GM21526 (cell line): ENCODE measurements around the gene ZC2HC1B.

ENCODE experiments used
- ATAC-seq: cut with Tn5 transposase; IDR thresholded peaks from one replicate; pipeline ENCODE4 v1.9.1; 2021; ENCODE audit warnings: moderate library complexity; ENCODE audit not compliant: unreplicated experiment, low FRiP score

Gene ZC2HC1B

GRCh38 chr6:143928853-143929252 lies 64.6 kb downstream of the ZC2HC1B start:
- ATAC-seq = no peak

GRCh38 chr6:143929975-143930374 lies 65.7 kb downstream of the ZC2HC1B start:
- no peak for ATAC-seq

DNA sequence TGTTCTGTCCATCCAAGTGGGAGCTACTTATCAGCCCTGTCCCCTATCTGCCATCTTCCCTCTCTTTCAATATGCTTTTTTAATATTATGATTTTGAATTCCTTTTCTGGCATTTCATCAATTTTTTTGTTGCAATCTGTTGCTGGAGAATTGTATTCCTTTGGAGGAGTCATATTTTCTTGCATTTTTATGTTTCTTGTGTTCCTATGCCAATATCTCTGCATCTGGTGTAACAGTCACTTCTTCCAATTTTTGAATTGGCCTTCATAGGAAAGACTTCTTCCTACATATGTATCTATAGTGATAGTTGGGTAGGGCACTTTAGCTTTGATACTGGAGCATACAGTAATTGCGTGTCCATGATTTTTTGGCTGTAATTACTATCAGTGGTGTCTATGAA lies 70.1 kb downstream of the ZC2HC1B start:
- no peak for ATAC-seq

DNA sequence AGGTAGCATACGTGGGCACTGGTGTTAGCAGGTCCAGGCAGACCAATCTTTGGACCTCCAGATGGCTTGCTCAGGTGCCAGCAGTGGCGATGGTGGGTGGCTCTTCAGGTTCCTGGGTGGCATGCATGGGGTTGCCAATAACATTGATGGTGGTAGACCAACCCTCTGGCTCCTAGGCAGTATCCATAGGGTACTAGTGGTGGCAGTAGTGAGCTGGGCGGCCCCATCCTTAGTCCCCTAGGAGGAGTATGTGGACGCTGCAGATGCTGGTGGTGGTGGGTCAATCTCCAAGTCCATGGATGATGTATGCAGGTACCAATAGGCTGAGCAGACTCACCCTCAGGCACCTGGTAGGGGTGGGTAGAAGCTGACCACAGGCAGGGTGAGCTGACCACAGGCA lies 70.6 kb downstream of the ZC2HC1B start:
- ATAC-seq = no peak

GRCh38 chr6:143936347-143936746 lies 72.1 kb downstream of the ZC2HC1B start:
- no peak for ATAC-seq

GRCh38 chr6:143936778-143937667 lies 72.7 kb downstream of the ZC2HC1B start:
- no peak for ATAC-seq

DNA sequence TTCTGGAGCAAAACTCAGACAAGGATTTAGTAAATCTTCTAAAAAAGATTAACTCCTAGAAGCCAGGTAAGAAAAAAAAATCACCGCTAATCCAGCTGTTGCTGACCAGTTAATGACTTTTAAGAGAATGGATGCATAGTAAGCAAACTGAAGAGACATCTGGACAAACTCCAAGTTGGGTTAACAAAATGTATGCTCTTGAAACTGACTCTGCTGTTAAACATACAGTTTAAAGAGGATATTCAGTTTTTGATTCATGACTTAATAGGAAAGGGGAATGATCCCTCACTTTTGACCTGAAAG lies 73.3 kb downstream of the ZC2HC1B start:
- ATAC-seq = no peak

GRCh38 chr6:143939364-143939763 lies 75.1 kb downstream of the ZC2HC1B start:
- no peak for ATAC-seq

DNA sequence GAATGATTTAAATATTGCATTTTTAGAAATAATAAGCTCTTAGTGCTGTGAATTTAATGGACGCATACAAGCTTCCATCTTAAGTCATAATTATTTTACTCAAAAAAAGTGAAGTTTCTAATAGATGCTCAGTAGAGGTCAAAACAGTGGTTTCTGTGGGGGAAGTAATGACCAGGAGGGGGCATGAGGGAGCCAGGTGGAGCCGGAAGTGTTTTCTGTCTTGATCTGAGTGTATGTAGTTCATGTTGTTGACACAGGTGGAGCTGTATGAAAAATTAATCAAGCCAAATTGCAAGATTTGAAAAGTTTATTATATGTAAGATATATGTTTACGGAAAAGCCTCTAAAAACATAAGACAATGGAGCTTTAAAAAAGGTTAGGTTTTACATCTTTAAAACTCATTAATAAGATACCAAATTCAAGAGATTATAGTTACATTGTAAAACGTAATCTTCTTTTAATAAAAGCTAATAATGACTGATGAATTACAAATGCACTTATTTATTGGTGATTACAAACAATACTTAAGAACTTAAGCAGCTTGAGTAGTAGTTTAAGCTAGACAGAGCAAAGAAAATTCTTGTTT lies 75.8 kb downstream of the ZC2HC1B start:
- peak; percentile 98 for ATAC-seq

DNA sequence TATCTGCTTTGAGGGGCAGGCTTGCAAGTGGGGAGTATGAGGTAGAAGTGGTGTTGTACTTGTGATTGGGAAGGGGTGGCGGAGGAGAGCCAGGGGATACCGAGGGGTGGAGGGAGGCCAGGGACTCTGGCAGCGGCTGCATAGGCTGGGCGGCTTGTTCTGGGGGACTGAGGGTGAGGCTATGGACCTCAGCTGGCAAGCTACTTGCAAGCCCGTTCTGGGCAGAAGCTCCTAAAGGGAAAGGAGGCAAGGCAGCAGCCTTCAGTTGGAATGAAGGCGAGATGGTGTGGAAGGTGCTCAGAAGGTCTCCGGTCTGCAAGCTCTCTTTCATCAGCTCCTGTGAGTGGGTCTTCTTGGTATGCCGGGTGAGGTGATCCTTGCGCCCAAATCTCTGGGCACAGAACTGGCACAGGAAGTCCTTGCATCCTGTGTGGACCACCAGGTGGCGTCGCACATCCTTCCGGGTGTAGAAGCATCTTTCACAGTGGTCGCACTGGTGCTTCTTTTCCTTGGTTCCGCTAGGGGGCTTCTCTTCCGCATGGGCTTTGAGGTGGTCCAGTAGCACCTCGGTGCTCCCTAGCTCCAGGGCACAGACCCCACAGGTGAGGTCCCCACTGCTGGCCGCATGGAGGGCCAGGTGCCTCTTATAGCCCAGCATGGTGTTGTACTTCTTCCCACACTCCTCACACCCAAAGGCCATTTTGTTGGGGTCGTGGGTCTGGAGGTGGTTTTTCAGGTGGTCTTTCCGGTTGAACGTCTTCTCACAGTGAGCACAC lies 77.8 kb downstream of the ZC2HC1B start:
- ATAC-seq = no peak

- no peak for ATAC-seq
These were observed 83.9 kb downstream of the ZC2HC1B start for GRCh38 chr6:143948208-143948607.

GRCh38 chr6:143949535-143949934 lies 85.3 kb downstream of the ZC2HC1B start:
- ATAC-seq = no peak

DNA sequence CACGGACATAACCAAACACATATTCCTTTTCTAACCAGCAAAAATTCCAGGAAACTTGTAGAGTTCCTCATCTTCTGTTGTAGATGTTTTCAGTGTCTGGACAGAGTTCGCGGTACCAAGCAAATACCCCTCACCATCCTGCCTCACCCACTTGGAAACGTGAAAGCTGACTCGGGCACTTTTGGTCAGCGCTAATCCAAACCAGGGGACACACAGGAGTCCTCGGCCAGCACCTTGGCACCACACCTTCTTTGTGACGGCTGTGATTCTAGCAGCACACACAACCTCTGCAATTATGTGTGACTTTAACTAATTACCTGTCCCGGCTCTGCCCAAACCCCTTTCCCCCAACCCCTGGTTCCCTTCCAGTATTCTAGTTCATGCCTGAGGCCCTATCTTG lies 85.7 kb downstream of the ZC2HC1B start:
- no peak for ATAC-seq

- no peak for ATAC-seq
These were observed 86.6 kb downstream of the ZC2HC1B start for GRCh38 chr6:143950875-143951274.

DNA sequence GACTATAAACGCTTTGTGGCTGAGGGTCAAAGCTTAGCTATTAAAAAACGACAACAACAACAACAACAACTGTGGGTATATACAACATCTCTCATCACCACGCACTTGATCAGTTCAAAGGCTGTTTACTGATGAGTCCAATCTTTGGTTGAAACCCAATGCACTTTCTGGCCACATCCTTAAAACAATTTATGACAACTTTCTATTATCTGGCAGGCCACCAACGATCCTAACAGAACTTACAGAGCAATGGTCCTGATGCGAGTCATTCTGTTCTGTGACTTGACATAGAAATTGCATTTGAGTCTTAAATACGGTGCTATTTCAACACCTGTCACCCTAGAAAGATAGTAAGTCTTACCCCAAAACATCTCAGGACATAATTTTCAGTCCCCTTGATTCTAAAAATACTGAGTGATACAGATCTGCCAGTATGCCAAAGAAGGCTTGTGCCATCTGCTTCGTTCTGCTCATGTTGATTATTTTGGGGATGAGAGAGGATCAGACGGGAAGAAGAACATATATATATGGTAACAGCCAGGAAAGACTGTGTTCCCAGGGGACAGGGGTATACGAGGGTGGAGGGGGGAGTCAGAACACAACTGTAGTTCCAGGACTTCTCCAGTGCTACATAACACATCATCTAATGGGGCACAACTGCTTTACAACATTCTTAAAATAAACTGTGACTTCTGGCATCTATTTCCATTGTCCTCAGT lies 87.9 kb downstream of the ZC2HC1B start:
- no peak for ATAC-seq

DNA sequence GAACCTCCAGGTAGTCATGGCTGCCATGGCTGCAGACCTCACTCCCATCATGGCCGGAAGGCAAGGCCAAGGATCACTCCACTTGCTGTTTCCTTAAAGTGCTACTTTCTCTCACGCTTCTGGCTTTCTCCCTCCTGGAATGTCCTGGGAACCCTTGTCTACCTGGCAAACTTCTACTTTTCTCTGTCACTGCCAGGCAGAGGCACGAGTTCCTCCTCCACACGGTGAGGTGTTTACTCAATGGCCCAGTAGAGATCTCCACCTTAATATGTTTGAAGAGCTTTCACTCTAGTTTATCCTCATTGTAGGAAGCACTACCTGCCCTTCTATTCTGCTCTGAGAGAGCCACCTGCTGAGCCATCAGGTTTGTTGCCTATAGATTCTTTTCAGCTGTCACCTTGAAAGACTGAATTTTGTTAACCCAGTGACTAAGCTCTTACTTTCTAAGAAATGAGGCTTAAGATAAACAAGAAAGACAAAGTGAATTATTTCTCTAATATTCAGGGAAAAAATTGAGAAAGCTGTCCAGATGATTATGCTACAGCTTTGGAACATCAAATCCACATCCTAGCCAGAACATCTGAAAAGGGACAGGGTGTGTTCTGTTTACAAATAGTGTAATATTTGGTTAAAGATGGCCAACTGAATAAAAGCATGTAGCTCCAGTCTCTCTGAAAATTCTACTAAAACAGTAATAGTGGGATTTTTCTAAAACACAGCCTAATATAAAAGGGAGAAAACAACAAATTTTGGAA lies 88.8 kb downstream of the ZC2HC1B start:
- no peak for ATAC-seq

DNA sequence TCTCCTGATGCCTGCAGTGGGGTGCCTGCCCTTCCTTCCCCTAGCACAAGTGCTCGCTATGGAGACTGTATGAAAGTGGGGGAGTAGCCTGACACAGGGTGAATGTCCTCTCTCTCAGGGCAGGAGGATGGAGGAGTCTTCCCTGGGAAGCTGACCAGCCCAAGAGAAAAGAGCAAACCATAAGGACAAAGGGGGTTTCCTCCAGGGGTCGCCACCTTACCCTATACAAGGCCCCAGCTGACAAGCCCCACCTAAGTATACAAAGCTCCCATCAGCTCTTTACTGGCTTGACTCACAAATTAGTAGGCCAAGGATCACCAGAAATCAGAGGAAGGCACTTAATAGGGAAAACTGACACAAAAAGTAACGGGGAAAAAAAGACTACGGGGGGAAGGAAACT lies 89.6 kb downstream of the ZC2HC1B start:
- ATAC-seq = no peak

- no peak for ATAC-seq
These were observed 91.7 kb downstream of the ZC2HC1B start for GRCh38 chr6:143955971-143956370.

DNA sequence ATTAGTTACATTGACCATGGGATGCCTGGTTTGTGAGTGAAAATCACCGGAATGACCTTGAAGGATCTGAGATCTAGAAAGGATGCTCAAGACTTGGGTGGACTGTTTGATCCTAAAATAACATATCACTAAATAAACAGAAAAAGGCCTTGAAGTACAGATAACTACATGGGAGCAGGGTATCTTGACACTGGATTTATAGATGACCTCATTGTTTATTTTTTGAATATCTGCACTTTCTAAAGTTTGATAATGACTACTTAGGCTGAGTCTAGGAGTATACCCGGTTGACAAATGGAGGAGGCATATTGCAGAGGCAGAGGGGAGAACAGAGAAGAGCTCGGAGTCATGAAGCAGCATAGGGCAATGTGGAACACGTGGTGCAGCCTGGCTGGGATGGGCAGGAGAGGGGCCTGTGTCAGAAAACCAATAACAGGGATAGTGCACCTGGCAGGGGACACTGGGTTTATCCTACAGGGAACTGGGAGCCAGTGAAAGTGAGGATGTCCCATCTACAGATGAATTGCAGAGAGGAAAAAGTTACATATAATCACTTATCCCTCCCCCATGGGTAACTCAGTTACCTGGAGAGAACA lies 93.5 kb downstream of the ZC2HC1B start:
- ATAC-seq = no peak

GRCh38 chr6:143958839-143959399 lies 94.6 kb downstream of the ZC2HC1B start:
- no peak for ATAC-seq
